ENCODE data around the gene STX18. TPM values are rescaled to one million over a fixed set of nuclear protein-coding genes. Genes with fewer than 3 reads are reported as not detected.

Gene STX18
- total and polyA plus RNA-seq, 2 donors from 2014 or later = 37.2 to 66.8 TPM

DNA sequence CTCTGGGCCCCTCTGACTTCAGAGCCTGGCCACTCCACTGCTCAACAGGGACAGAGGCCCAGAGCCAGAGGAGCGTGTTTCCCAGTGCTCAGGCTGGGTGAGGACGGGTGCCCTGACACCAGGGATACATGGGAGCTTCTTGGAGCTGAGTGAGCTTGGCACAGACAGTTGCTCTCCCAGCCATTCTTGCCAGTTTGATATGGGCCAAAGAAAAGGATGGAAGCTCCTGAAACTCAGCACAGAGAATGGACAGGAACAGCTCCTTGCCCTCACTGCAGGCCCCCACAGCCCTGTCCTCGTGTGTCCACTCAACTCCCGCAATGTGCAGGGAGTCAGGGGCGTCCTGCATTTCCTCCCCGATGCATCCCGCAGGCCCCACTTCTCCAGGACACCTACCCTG, 116.2 kb downstream of the STX18 start:
- Histone ChIP-seq H3K4me3 (ENCODE audit: low read length in 3 of 3) (no peak overlapping the region), H3K27me3 (ENCODE audit: control insufficient read depth, insufficient read depth, low read length) (no peaks in the 10 kb centered on the region), H3K36me3 (ENCODE audit: control insufficient read depth in 2 of 3, insufficient read depth in 3 of 3, low read length in 3 of 3) (peaks cover 2 to 29% (median 19%) of the 10 kb centered on the region in 3 donors), H3K4me1 (ENCODE audit: control insufficient read depth in 2 of 3, insufficient read depth in 2 of 3, low read depth in 1 of 3, low read length in 3 of 3) (no peaks in the 10 kb centered on the region), H3K9ac (ENCODE audit: low read length in 3 of 3) (no peak overlapping the region), H3K27ac (ENCODE audit: low read depth in 2 of 2, low read length in 2 of 2) (no peak overlapping the region), H3K9me3 (ENCODE audit: control insufficient read depth in 2 of 3, insufficient read depth in 1 of 3, low read length in 3 of 3) (no peaks in the 10 kb centered on the region)
- DNase-seq (peak in 1 of 5 donors; percentile 18), FAIRE-seq (no peak)
- TF ChIP-seq, protein P1, sequence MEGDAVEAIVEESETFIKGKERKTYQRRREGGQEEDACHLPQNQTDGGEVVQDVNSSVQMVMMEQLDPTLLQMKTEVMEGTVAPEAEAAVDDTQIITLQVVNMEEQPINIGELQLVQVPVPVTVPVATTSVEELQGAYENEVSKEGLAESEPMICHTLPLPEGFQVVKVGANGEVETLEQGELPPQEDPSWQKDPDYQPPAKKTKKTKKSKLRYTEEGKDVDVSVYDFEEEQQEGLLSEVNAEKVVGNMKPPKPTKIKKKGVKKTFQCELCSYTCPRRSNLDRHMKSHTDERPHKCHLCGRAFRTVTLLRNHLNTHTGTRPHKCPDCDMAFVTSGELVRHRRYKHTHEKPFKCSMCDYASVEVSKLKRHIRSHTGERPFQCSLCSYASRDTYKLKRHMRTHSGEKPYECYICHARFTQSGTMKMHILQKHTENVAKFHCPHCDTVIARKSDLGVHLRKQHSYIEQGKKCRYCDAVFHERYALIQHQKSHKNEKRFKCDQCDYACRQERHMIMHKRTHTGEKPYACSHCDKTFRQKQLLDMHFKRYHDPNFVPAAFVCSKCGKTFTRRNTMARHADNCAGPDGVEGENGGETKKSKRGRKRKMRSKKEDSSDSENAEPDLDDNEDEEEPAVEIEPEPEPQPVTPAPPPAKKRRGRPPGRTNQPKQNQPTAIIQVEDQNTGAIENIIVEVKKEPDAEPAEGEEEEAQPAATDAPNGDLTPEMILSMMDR (IDR thresholded peaks at IDR 0.05; ENCODE audit: borderline replicate concordance, extremely low read depth, insufficient read depth) = no peak
- intact Hi-C loops (cut with DNase I) = no loop called here

DNA sequence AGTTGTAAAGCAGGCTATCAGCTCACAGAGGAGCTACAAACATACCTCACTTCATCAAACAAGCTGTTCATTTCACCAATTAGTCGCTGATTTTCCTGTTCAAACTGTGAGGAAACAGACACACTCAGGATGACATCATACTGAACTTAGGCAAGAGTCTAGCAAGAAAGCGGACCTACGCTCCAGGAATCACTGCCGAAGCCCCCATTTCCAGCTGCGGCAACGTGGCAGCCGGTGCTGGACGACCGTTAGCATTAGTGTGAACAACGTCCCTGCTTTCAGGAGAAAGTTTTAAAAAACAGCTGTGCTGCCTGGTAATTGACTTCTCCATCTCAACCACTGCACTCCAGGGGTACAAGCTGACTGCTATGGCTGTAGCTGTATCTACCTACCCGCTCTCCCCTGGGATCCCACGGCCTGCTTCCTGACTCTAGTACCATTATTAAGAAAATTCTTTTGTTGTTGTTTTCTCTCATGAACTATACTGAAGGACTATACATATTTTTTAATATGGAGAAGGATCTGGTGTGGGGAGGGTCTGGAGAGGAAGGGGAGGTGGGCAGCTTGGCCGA, 116.6 kb downstream of the STX18 start:
- H3K9me3 ChIP-seq (ENCODE audit: control insufficient read depth in 2 of 3, insufficient read depth in 1 of 3, low read length in 3 of 3) = no peaks in the 10 kb centered on the region
- TF ChIP-seq, protein P1 (IDR thresholded peaks at IDR 0.05; ENCODE audit: borderline replicate concordance, extremely low read depth, insufficient read depth) = no peak
- no peak overlapping the region for H3K4me3 ChIP-seq (ENCODE audit: low read length in 3 of 3)
- peaks cover 2 to 29% (median 24%) of the 10 kb centered on the region in 3 donors for H3K36me3 ChIP-seq (ENCODE audit: control insufficient read depth in 2 of 3, insufficient read depth in 3 of 3, low read length in 3 of 3)
- H3K27me3 ChIP-seq (ENCODE audit: control insufficient read depth, insufficient read depth, low read length) = no peaks in the 10 kb centered on the region
- FAIRE-seq = no peak
- H3K9ac ChIP-seq (ENCODE audit: low read length in 3 of 3) = no peak overlapping the region
- intact Hi-C loops (cut with DNase I) = no loop called here
- DNase-seq = peak in 1 of 5 donors; percentile 14
- no peak overlapping the region for H3K27ac ChIP-seq (ENCODE audit: low read depth in 2 of 2, low read length in 2 of 2)
- no peaks in the 10 kb centered on the region for H3K4me1 ChIP-seq (ENCODE audit: control insufficient read depth in 2 of 3, insufficient read depth in 2 of 3, low read depth in 1 of 3, low read length in 3 of 3)

DNA sequence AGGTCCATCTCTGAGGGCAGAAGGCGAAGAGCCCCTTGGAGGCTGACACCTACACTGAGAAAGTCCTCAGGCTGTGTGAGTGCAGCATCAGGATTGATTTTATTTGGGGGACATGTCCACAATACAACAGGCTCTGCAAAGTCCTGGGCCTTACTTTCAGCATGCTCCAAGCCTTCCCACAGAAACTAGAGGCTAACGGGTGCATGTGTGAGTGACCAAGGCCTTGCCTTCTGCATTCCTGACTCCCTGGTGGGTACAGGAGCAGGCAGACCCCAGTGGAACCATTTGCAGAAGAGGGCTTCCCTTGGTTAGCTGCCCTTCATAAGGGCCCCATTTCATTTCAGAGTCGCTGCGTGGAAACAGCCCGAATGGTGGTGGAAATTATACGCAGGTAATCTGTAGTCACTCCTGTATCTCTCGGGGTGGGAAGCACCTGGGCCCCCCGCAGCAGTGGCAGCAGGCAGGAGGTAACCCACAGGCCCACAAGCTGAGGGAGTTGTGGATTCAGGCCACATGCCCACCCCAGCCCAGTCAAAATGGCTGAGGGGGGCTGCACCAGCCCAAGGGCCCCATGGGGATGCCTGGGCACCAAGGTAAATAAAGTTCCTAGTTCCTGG, 117.2 kb downstream of the STX18 start:
- Histone ChIP-seq H3K27ac (ENCODE audit: low read depth in 2 of 2, low read length in 2 of 2) (no peak overlapping the region), H3K27me3 (ENCODE audit: control insufficient read depth, insufficient read depth, low read length) (no peaks in the 10 kb centered on the region), H3K9me3 (ENCODE audit: control insufficient read depth in 2 of 3, insufficient read depth in 1 of 3, low read length in 3 of 3) (no peaks in the 10 kb centered on the region), H3K4me1 (ENCODE audit: control insufficient read depth in 2 of 3, insufficient read depth in 2 of 3, low read depth in 1 of 3, low read length in 3 of 3) (no peaks in the 10 kb centered on the region), H3K4me3 (ENCODE audit: low read length in 3 of 3) (no peak overlapping the region), H3K36me3 (ENCODE audit: control insufficient read depth in 2 of 3, insufficient read depth in 3 of 3, low read length in 3 of 3) (peaks cover 2 to 35% (median 30%) of the 10 kb centered on the region in 3 donors), H3K9ac (ENCODE audit: low read length in 3 of 3) (no peak overlapping the region)
- no peak for FAIRE-seq
- intact Hi-C loops (cut with DNase I) = no loop called here
- peak in 1 of 5 donors; percentile 20 for DNase-seq
- TF ChIP-seq, protein P1 (IDR thresholded peaks at IDR 0.05; ENCODE audit: borderline replicate concordance, extremely low read depth, insufficient read depth) = no peak
